Lung (tissue), 12 donors: ENCODE data around the gene GPR137C. TPM values are rescaled to one million over a fixed set of nuclear protein-coding genes. Genes with fewer than 3 reads are reported as not detected.

Source experiments
- ATAC-seq: fragments of 200-7000 bp; cut with Tn5 transposase; one replicate; pipeline ENCODE4 v1.9.1; 2020; ENCODE audit warnings: moderate number of reproducible peaks; ENCODE audit not compliant: insufficient read depth, low FRiP score
- DNase-seq, 3 donors: peaks; one replicate each; pipeline ENCODE4 v3.0.0-alpha.2; 2013 to 2017
- H3K27ac ChIP-seq, 2 donors: one replicate each; pipeline ENCODE4 v1.5.1; 2013; ENCODE audit warnings: mild to moderate bottlenecking in 2 of 2, moderate library complexity in 2 of 2, control low read depth in 1 of 2, inconsistent platforms in 1 of 2, low read depth in 1 of 2, low read length in 1 of 2
- H3K27me3 ChIP-seq, 3 donors: one replicate each; pipeline ENCODE4 v1.5.1; 2013; ENCODE audit warnings: low read length in 2 of 3; ENCODE audit not compliant: control insufficient read depth in 3 of 3, insufficient read depth in 3 of 3
- H3K36me3 ChIP-seq, 4 donors: one replicate each; pipeline ENCODE4 v1.5.1; 2013; ENCODE audit warnings: low read length in 4 of 4, mild to moderate bottlenecking in 1 of 4, moderate library complexity in 1 of 4; ENCODE audit not compliant: control insufficient read depth in 4 of 4, insufficient read depth in 4 of 4
- H3K4me1 ChIP-seq, 5 donors: one replicate each; pipeline ENCODE4 v1.5.1; 2013; ENCODE audit warnings: low read length in 5 of 5, mild to moderate bottlenecking in 2 of 5, moderate library complexity in 1 of 5; ENCODE audit not compliant: control insufficient read depth in 5 of 5, insufficient read depth in 5 of 5
- H3K4me3 ChIP-seq: one replicate; pipeline ENCODE4 v1.5.1; 2013; ENCODE audit warnings: mild to moderate bottlenecking, control low read depth, moderate library complexity
- H3K9ac ChIP-seq, 2 donors: one replicate each; pipeline ENCODE4 v1.5.1; 2013; ENCODE audit warnings: low read length in 2 of 2, control low read depth in 1 of 2; ENCODE audit not compliant: insufficient read depth in 1 of 2
- H3K9me3 ChIP-seq, 4 donors: one replicate each; pipeline ENCODE4 v1.5.1; 2013; ENCODE audit warnings: low read length in 3 of 4, mild to moderate bottlenecking in 1 of 4, moderate library complexity in 1 of 4; ENCODE audit not compliant: control insufficient read depth in 4 of 4, insufficient read depth in 3 of 4
- CTCF ChIP-seq: IDR thresholded peaks from 2 replicates; pipeline ENCODE4 v1.5.1; 2012; ENCODE audit warnings: mild to moderate bottlenecking; ENCODE audit errors: control extremely low read depth, extremely low read depth
- WGBS, 2 donors: extraction: QIAGEN DNeasy Blood & Tissue Kit; methylation state at CpG; one replicate each; pipeline ENCODE4 v1.1.7; 2013; 5-methylcytosine and 5-hydroxymethylcytosine counted together
- polyA plus RNA-seq, 2 donors: library from polyadenylated mRNA; stranded (reverse); fragments of 200-250 nt; gene quantifications; one replicate each; pipeline ENCODE4 v1.2.1, GENCODE V29; 2013
- total RNA-seq, 2 donors: library from RNA; depleted of rRNA in 1 of 2; stranded (reverse); fragments of >200 nt in 1 of 2; gene quantifications; one replicate each; pipeline ENCODE4 v1.2.1, GENCODE V29; 2014 to 2021
- donor health status: control.
- donor health status: control.
- donor health status: Bipolar disorder and iron deficiency.
- donor health status: healthy.
- donor health status: DM: yes; HTN: yes; CAD: no.

Gene GPR137C
- total and polyA plus RNA-seq, 4 donors, result 0.26 to 7.0 (median 0.65) TPM

DNA sequence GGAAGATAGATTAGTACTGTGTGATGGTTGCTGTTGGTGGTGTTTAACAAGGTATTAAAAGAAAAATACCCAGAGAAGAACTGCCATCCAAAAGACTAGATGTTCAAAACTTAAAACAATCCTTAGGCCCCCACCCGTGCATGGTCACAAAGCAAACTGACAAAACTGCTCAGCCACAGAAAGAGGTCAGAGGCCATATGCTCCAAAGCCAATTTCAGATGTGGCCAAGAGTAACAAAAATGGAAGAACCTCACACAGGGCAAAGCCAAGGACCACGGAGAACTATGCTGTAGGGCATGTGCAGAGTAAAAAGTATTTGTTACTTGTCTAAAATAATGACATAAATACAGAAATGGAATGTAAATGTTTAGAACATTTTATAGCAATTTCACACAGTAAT is 5.6 kb upstream of the GPR137C start:
- H3K9me3 ChIP-seq, result no peaks in the 10 kb centered on the region
- no peaks in the 10 kb centered on the region for H3K27me3 ChIP-seq
- ATAC-seq, result no peak
- peaks cover 0 to 9% (median 2%) of the 10 kb centered on the region in 5 donors for H3K4me1 ChIP-seq
- no peak overlapping the region for H3K4me3 ChIP-seq
- WGBS, 2 donors, result 78 to 82% methylated on average over 2 of the region's 2 CpGs
- H3K9ac ChIP-seq, result no peak overlapping the region
- DNase-seq, result peak in 2 of 3 donors; percentile 15 to 25
- TF ChIP-seq CTCF, result no peak
- H3K36me3 ChIP-seq, result no peaks in the 10 kb centered on the region
- no peak overlapping the region for H3K27ac ChIP-seq

- ATAC-seq, result no peak
- 79 to 80% methylated on average over 3 of the region's 3 CpGs for WGBS, 2 donors
- no peaks in the 10 kb centered on the region for H3K27me3 ChIP-seq
Observed at GRCh38 chr14:52547526-52547925, 5.1 kb upstream of the GPR137C start.

DNA sequence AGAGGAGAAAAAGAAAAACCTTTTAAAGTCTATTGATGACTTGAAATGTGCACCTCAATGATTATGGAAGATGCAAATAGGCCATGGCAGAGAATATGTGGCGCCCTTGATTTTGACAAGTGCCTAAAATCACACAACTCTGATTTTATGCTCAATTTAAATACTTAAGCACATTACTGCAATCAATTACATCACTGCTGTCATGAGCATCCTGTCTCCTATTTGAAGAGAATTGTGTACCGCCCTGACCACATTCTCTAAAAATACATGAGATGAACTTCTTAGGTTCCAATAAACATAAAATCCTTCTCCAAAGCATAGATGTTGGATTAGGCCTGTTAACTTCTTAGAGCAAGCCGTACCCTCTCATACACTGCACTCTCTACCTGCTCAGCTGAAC is 2.0 kb upstream of the GPR137C start:
- H3K9ac ChIP-seq, result no peak overlapping the region
- no peaks in the 10 kb centered on the region for H3K9me3 ChIP-seq
- no peak for ATAC-seq
- TF ChIP-seq CTCF, result no peak
- no peak overlapping the region for H3K27ac ChIP-seq
- H3K4me3 ChIP-seq, result no peak overlapping the region
- no peaks in the 10 kb centered on the region for H3K36me3 ChIP-seq
- no peaks in the 10 kb centered on the region for H3K27me3 ChIP-seq
- H3K4me1 ChIP-seq, result peaks cover 0 to 15% (median under 1%) of the 10 kb centered on the region in 5 donors
- no peak for DNase-seq
- WGBS, 2 donors, result 88 to 90% methylated on average over 3 of the region's 3 CpGs

More at GRCh38 chr14:52547526-52547925, 5.1 kb upstream of the GPR137C start:
- Histone ChIP-seq H3K4me1 (peaks cover 0 to 9% (median 2%) of the 10 kb centered on the region in 5 donors), H3K27ac (no peak overlapping the region), H3K9ac (no peak overlapping the region), H3K4me3 (no peak overlapping the region), H3K9me3 (no peaks in the 10 kb centered on the region), H3K36me3 (no peaks in the 10 kb centered on the region)
- no peak for DNase-seq
- TF ChIP-seq CTCF, result no peak

- Histone ChIP-seq H3K4me1 (peaks cover 0 to 15% (median 0%) of the 10 kb centered on the region in 5 donors), H3K9me3 (no peaks in the 10 kb centered on the region), H3K36me3 (no peaks in the 10 kb centered on the region), H3K27me3 (no peaks in the 10 kb centered on the region), H3K4me3 (no peak overlapping the region), H3K27ac (no peak overlapping the region), H3K9ac (no peak overlapping the region)
- ATAC-seq (no peak), DNase-seq (no peak)
- no peak for TF ChIP-seq CTCF
- WGBS, 2 donors, result 52 to 62% methylated on average over 6 of the region's 6 CpGs
Observed at GRCh38 chr14:52551205-52551604, 1.4 kb upstream of the GPR137C start.
